Measurements from ENCODE around the gene ADPRHL1.

ADPRHL1 gene

DNA sequence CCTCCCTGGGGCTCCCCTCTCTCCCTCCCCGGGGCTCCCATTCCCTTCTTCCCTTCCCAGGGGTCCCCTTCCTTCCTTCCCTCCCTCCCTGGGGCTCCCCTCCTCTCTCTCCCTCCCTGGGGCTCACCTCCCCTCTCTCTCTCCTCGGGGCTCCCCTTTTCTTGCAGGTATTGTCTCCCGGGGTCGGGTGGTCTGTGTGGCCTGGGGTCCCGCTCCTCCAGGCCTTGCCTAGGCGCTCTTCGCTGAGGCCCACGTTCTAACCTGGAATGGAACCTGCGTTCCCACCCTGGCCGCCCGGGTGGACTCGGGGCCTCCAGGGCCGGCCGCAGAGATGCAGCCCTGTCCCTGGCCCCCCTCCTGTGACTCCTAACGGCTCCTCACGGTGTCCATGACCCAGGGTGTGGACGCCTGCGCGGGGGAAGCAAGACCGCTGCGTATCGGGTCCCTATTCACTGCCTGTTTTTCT lies 38.2 kb upstream of the ADPRHL1 start:
- Histone ChIP-seq H3K9me3 (ENCODE audit: severe bottlenecking) (no peaks in the 10 kb centered on the region), H3K4me1 (ENCODE audit: insufficient read depth, poor library complexity, severe bottlenecking) (peaks cover 39% of the 10 kb centered on the region), H3K27ac (ENCODE audit: poor library complexity, severe bottlenecking) (peak overlapping the region; percentile 72), H3K4me3 (ENCODE audit: severe bottlenecking) (peak overlapping the region; percentile 87), H3K36me3 (ENCODE audit: low read depth) (peaks cover 40% of the 10 kb centered on the region), H3K27me3 (ENCODE audit: insufficient read depth, poor library complexity, severe bottlenecking) (no peaks in the 10 kb centered on the region)
- DNase-seq (ENCODE audit: low spot score) (no peak), ATAC-seq (ENCODE audit: low read depth) (peak; percentile 1; the same call in 1 of the 3 replicates)
- TF ChIP-seq, protein P1, sequence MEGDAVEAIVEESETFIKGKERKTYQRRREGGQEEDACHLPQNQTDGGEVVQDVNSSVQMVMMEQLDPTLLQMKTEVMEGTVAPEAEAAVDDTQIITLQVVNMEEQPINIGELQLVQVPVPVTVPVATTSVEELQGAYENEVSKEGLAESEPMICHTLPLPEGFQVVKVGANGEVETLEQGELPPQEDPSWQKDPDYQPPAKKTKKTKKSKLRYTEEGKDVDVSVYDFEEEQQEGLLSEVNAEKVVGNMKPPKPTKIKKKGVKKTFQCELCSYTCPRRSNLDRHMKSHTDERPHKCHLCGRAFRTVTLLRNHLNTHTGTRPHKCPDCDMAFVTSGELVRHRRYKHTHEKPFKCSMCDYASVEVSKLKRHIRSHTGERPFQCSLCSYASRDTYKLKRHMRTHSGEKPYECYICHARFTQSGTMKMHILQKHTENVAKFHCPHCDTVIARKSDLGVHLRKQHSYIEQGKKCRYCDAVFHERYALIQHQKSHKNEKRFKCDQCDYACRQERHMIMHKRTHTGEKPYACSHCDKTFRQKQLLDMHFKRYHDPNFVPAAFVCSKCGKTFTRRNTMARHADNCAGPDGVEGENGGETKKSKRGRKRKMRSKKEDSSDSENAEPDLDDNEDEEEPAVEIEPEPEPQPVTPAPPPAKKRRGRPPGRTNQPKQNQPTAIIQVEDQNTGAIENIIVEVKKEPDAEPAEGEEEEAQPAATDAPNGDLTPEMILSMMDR (IDR thresholded peaks at IDR 0.05; ENCODE audit: poor library complexity, severe bottlenecking) = no peak

DNA sequence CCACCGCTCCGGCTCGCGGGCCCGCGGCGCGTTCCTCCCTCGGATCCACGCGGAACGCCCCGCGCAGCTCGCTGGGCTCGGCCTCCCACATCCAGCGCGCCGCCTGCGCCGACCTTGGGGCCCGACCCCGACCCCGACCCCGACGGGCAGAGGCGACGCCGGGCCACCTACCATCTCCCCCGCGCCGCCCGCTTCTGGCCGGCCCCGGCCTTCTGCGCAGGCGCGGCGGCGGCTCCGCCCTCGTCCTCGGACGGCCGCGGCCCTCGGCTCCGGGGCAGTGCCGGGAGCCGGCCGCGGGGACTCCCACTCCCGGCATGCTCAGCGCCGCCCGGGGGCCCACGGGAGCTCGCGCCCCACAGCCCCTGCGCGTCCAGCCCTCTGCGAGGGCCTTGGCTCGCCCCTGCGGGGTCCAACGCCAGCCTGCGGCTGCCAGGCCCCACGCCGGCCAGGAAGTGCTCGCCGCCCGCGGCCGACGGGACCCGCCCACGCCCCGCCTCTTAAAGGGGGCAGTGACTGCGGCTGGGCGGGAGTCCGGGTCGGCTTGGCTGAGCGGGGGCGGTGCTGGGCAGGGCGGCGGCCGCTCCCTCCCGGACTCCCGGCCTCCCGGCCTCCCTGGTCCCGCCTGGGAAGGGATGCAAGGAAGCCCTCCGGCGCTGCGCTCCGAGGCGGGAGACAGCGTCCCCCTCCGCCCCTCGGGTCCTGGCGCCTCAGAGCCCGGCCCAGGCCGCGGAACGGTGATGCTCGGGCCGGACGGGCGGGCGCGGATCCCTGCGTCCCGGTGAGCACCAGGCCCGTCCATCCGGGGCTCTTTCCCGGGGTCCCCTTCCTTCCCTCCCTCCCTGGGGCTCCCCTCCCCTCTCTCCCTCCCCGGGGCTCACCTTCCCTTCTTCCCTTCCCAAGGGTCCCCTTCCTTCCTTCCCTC lies 37.5 kb upstream of the ADPRHL1 start, which contains the start of gene DCUN1D2:
DCUN1D2 (minus strand) TSS at position 216 of the 922 bp plus-strand sequence; CDS start at position 174, 42 bp downstream.
- Histone ChIP-seq H3K9me3 (ENCODE audit: severe bottlenecking) (no peaks in the 10 kb centered on the region), H3K4me1 (ENCODE audit: insufficient read depth, poor library complexity, severe bottlenecking) (peaks cover 32% of the 10 kb centered on the region), H3K4me3 (ENCODE audit: severe bottlenecking) (peak within 1 kb of the TSS; percentile 87), H3K27me3 (ENCODE audit: insufficient read depth, poor library complexity, severe bottlenecking) (no peaks in the 10 kb centered on the region), H3K27ac (ENCODE audit: poor library complexity, severe bottlenecking) (peak within 1 kb of the TSS; percentile 72), H3K36me3 (ENCODE audit: low read depth) (peaks cover 33% of the 10 kb centered on the region)
- TF ChIP-seq, protein P1 (IDR thresholded peaks at IDR 0.05; ENCODE audit: poor library complexity, severe bottlenecking) = no peak
- ATAC-seq (ENCODE audit: low read depth) = peak; percentile 80
- peak; percentile 92 for DNase-seq (ENCODE audit: low spot score)

DNA sequence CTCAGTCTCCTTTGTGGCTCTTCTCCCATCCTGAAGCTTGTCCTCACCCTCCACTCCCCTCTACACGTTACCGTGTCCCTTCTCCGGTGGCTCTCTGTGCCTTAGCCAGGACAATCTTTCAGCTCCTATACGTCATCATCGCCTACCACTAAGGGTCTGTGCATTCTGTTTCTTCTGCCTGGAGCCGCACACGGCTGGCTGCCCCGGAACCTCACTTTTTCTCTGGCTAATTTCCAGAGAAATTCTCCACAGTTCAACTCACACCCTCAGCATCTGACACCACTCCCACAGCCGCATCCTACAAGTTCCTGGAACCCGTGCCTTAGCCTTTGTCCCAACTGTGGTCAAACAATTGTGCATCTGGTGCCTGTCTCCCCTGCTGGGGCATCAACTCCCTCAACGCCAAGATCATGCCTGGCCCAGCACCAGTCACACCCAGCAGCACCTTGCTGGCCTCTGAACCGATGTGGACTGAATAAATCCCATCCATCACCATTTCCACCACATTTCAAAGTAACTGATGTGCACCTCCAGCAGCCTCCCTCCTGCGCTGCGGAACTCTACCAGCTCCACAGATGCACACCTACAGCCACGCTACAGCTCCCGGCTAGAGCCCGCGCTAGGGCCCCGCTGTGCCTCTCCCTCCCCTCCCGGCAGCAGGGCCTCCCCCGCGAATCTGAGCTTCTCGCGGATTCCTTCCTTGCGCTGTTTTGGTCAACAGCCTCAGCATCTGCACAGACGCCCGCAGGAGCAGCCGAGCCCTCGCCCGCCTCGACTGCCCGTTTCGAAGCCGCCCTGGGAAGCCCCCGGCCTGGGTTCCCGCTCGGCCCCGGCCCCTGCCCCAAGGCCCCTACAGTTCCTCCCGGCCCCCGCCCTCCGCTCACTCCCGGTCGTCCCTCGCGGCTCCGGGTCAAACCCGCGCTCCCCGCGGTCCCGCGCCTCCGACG lies 36.5 kb upstream of the ADPRHL1 start:
- Histone ChIP-seq H3K9me3 (ENCODE audit: severe bottlenecking) (no peaks in the 10 kb centered on the region), H3K27ac (ENCODE audit: poor library complexity, severe bottlenecking) (peak overlapping the region; percentile 72), H3K4me3 (ENCODE audit: severe bottlenecking) (peak overlapping the region; percentile 87), H3K27me3 (ENCODE audit: insufficient read depth, poor library complexity, severe bottlenecking) (no peaks in the 10 kb centered on the region), H3K36me3 (ENCODE audit: low read depth) (peaks cover 24% of the 10 kb centered on the region), H3K4me1 (ENCODE audit: insufficient read depth, poor library complexity, severe bottlenecking) (peaks cover 27% of the 10 kb centered on the region)
- TF ChIP-seq, protein P1 (IDR thresholded peaks at IDR 0.05; ENCODE audit: poor library complexity, severe bottlenecking) = peak; percentile 8
- ATAC-seq (ENCODE audit: low read depth) (peak; percentile 3), DNase-seq (ENCODE audit: low spot score) (no peak)

DNA sequence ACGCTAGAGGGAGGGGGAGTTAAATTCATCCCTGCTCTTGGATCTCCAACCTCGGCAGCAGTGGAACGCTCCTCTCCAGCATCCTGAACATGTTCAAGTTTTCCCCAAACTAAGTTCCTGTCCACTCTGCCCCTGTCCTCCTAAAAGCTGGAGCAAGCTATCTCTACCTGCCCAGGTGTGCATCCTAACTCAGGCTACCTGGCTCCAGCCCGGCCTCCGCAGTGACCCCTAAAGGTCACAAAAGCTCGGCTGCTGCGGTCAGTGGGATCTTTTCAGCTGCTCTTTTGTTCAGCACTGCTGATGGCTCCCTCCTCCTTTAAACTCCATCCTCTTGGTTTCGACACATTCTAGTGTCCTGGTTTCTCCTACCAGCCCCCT lies 35.9 kb upstream of the ADPRHL1 start:
- no peaks in the 10 kb centered on the region for H3K27me3 ChIP-seq (ENCODE audit: insufficient read depth, poor library complexity, severe bottlenecking)
- TF ChIP-seq, protein P1 (IDR thresholded peaks at IDR 0.05; ENCODE audit: poor library complexity, severe bottlenecking) = no peak
- peaks cover 24% of the 10 kb centered on the region for H3K36me3 ChIP-seq (ENCODE audit: low read depth)
- no peaks in the 10 kb centered on the region for H3K9me3 ChIP-seq (ENCODE audit: severe bottlenecking)
- DNase-seq (ENCODE audit: low spot score) (no peak), ATAC-seq (ENCODE audit: low read depth) (no peak)
- peak overlapping the region; percentile 87 for H3K4me3 ChIP-seq (ENCODE audit: severe bottlenecking)
- peak overlapping the region; percentile 72 for H3K27ac ChIP-seq (ENCODE audit: poor library complexity, severe bottlenecking)
- H3K4me1 ChIP-seq (ENCODE audit: insufficient read depth, poor library complexity, severe bottlenecking) = peaks cover 24% of the 10 kb centered on the region
